Measurements from ENCODE around the gene ACSL3.
A peak's percentile ranks its signal among the peaks of the same experiment; 100 is the strongest.
"Not testable (repeated sequence)": the region's sequence is repeated elsewhere in the genome, so short reads cannot be mapped to it uniquely, and the experiment has no call there.

The ACSL3 gene

DNA sequence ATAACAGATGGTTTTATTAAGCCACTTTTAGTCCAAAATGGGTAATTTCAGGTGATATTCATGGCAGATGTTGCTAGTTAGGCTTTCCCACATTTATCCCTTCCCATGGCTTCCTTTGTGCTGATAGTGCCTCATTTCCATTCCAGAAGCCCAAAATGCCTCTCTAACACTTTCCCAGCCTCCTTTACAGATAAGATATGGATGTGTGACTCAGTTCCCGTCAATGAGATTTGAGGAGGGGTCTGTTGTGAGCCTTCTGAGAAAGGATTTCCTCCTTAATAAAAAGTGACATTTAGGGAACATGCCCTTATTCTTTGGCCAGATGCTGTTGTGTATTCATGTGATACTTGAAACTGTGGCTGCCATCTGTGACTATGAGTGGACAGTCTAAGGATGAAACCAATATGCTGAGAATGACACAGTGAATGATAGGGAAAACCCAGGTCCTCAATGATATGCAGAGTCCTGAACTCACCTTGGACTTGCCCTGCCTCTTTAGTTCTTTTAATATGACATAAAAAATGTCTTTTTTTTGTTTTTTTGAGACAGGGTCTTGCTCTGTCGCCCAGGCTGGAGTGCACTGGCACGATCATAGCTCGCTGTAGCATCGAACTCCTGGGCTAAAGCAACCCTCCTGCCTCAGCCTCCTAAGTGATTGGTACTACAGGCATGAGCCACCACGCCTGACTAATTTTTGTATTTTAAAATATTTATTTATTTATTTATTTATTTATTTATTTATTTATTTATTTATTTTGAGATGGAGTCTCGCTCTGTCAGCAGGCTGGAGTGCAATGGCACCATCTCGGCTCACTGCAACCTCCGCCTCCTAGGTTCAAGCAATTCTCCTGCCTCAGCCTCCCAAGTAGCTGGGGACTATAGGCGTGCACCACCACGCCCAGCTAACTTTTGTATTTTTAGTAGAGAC, 5.8 kb upstream of the ACSL3 start:
- no peak for DNase-seq

DNA sequence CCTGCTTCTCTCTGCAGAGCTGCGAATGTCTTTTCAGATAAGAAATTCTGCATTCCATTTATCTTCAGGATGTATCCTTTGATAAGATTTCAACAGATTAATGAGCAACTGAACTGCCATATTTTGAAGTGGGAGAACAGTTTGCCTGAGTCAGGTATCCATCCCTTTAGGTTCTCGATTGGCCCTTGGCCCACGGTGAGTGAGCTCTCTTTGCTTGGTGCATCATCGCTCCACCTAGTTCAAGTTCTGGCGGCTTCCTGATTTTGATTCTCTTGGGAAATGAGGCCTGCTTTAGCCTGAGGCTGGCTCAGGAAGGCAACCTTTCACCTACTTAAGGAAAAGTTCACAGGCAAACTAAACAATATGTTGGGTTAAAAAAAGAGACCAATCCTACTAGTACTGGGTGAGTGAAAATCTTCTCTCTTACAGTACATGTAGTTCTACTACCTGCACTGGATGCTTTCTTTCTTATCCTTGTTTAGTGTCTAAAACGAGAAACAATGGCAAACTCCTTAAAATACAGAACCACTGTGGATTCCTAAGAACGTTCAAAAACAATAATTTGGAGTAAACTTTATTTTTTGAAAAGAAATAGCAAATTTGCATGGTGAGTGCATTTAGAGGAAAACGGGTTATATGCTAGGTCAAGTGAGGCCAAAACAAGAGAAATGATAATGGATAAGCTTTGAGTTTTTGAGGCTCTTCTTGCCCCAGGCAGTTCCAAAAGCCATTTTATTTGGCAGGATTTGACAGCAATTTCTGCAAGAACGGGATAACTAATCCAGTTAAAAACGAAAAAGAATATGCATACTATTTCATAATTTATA, 837 bp upstream of the ACSL3 start:
- no peak for DNase-seq

- DNase-seq = peak; percentile 18 to 25
Observed at GRCh38 chr2:222861411-222862105, 722 bp downstream of the ACSL3 start.

- no peak for DNase-seq
Observed at GRCh38 chr2:222862106-222862908, 1.5 kb downstream of the ACSL3 start.

GRCh38 chr2:222862909-222863544, 2.2 kb downstream of the ACSL3 start:
- DNase-seq = no peak

DNA sequence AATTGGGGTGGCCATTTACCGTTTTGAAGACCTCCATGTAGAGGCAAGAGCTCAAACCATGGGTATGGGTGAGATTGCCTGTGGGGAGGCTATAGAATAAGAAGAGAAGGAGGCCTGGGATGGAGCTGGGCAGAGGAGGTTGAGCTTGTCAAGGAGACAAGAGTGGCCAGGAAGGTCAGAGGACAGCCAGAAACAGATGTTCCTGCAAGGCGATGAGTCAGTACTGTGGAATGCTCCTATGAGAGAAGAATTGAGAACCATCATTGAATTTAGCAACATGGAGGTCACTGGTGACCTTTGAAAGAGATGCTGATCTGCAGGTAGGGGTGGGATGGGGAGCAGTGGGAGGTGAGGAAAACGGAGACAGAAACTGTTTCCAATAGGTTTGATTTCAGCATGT, 3.5 kb downstream of the ACSL3 start:
- no peak for DNase-seq

DNA sequence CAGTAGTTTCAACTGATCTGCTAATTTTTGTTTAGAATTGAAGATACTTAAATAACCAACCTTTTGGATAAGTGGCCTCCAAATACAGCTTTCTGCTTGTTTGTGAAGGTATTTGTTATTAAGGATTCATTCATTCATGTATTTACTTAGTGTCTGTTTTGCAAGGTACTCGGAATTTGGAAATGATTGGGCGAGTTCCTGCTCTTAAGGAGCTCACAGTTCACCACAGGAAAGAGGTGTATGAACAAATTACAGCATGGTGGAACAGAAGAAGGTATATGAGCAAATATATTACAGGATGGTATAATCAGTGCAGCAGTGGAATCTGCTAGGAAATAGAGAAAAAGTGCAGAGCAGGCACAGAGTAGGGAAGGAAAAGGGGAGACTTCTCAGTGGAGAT, 4.5 kb downstream of the ACSL3 start:
- DNase-seq = no peak

DNA sequence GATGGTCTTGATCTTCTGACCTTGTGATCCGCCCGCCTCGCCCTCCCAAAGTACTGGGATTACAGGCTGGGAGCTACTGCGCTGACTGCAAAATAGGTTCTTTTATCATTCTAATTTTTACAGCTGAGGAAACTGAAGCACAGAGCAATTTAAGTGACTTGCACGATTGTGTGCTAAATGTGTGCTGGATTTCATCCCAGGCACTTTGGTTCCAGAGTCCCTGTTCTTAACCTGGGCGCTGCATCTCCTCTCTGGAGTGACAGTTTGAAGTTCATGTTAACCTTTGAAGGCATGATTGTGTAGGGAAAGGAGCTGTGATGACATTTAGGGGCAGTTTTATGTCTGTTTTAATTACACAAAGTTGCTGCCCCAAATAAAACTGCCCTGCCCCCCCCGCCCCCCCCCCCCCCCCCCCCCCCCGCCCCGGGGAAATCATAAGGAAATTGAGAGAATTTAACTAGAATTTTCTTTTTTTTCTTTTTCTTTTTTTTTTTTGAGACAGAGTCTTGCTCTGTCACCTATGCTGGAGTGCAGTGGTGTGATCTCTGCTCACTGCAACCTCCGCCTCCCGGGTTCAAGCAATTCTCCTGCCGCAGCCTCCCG, 5.6 kb downstream of the ACSL3 start:
- no peak for DNase-seq

DNA sequence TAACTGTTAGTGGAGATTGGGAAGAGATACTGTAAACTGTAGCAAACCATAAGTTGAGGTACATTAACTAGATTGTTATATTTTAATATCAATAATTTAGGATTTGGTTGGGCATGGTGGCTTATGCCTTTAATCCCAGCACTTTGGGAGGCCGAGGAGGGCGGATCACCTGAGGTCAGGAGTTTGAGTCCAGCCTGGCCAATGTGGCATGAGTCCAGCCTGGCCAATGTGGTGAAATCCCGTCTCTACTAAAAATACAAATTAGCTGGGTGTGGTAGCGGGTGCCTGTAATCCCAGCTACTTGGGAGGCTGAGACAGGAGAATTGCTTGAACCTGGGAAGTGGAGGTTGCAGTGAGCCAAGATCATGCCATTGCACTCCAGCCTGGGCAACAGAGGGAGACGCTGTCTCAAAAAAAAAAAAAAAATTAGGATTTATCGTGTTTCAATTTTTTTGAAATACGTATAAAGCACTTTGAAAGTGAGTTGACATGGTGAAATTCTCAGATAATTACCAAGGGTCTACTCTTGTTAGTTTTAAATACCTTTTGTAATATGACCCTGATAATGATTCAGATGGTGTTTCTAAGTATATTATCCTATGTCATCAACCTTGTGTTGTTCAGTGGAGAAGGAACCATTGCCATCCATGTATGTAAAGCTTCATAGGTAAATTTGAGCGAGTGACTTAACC, 7.9 kb downstream of the ACSL3 start:
- not testable (repeated sequence) for DNase-seq

GRCh38 chr2:222869252-222869560, 8.4 kb downstream of the ACSL3 start:
- no peak for DNase-seq

DNA sequence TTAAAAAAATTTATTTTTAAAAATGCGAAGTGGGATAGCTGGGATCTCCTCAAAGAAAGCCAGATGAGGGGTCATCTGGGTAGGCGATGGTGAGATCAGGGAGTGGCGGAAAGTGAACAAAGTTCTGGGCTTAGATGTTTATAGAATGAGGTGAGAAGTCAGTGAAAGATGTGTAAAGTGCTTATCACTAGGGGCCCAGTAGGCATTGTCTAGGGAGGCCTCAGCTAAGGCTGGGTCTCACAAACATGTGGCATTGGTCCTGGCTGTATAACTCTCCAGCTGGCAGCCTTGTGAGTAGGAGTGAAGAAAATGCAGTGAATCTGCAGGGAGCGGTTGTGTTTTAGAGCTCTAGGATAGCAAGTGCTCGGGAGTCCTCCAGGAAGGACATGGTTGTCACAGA, 10.5 kb downstream of the ACSL3 start:
- DNase-seq = no peak

GRCh38 chr2:222872551-222872950, 11.7 kb downstream of the ACSL3 start:
- DNase-seq = no peak

DNA sequence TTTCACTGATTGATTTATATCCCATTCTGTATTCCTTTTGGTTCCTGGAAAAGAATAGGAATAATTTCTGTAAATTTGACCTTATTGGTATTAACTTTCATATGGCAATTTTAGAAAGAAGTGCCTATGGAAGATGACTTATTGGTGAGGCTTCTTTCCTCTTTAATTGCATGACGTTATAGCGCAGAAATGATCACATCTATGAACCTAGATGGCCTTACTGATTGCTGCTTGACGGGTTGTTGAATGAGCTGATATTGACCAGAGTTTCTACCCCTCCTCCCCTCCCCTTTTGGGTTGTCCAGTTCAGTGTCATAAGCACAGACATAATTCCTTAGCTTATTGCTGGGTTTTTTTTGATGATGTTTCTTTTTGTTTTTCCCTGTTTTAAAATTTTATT, 14.6 kb downstream of the ACSL3 start:
- DNase-seq = no peak

- DNase-seq = no peak
Observed at GRCh38 chr2:222876947-222877346, 16.1 kb downstream of the ACSL3 start.

DNA sequence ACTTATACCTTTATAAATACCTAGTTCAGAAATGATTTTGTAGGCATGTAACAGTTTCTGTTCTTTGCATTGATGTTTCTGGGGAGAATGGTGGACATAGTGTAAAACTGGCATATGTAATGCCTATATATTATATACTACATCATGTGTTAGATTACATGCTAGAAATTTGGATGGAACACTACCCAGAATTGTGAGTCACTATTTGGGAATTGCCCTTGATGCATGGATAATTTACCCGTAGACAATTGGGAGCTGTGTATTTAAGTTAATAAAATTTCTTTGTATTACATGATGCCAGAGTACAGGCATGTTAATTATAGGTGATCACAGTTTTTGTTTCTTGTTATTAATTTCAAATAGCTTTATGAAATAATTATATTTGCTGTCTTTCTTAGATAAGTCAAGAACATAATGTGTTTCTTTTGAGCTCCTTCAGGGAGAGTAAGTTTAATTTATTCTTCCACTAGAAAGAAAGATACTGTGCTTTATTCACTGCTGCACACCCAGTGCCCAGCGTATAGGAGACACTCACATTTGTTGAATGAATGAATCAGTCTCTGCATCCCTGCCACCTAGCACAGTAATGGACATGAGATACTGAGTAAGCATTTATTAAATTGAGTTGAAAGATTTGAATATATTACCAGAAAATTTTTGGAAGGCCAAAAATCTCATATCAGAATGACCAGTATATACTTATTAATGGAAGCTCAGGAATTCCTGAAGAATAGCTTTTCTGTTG, 16.9 kb downstream of the ACSL3 start:
- no peak for DNase-seq

DNA sequence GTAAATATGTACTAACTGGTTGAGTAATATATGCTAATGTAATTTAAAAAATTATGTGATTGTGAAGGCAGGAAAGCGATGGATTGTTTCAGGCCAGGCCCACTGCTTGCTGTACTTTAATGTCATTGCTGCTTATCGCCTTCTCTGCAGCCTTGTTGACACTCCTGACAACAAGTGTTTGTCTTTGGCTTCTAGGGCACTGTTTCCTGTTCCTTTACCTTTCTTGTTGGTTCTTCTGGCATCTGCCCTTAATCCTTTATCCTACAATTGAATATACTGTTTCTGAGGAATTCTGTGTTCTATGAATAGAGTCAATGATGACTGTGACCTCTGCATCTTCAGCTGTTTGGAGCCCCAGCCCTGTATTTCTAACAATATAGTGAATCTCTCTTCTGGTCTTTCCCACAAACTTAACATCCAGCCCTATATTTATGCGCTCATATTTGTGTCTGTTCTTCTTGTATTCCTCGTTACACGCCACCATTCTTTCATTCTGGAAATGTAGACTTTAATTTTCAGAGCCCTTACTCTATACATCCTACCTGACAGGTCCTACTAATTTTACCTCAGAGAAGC, 17.6 kb downstream of the ACSL3 start:
- DNase-seq = no peak

DNA sequence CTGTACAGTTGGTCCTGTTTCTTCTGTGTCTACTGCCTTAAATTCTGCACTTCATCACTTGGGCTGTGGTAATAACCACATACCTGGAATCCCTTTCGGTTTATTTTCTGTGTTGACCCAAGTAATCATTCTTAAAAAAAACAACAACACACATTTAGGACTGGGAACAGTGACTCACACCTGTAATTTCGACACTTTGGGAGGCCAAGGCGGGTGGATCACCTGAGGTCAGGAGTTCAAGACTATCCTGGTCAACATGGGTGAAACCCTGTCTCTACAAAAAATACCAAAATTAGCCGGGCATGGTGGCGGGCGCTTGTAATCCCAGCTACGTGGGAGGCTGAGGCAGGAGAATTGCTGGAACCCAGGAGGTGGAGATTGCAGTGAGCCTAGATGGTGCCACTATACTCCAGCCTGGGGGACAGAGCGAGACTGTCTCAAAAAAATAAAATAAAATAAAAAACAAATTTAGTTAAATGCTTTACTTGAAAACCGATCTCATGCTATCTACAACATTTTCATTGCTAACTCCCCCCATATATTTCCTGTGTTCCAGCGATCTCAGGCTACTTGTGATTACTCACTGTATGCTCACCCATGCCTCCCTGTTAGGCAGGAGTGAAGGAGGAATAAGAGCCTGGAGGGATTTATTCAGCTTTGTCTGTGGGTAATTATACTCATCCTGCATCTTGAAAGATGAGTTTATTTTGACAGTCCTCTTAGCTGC, 18.2 kb downstream of the ACSL3 start:
- DNase-seq = no peak

GRCh38 chr2:222879604-222879933, 18.7 kb downstream of the ACSL3 start:
- no peak for DNase-seq

GRCh38 chr2:222882484-222882928, 21.7 kb downstream of the ACSL3 start:
- DNase-seq = no peak
